HCT116 (cell line): ENCODE data around the gene FOXP1. TPM values are rescaled to one million over a fixed set of nuclear protein-coding genes. Genes with fewer than 3 reads are reported as not detected.

ENCODE experiments used
- ATAC-seq: fragments of 200-7000 bp; cut with Tn5 transposase; 2 replicates; pipeline ENCODE4 v1.9.1; 2020; ENCODE audit warnings: mild to moderate bottlenecking, moderate library complexity
- BruUV-seq: library from RNA; stranded (reverse); fragments of 400-500 nt; replicated peaks from 2 replicates; lab custom pipeline; 2021; lab: Mats Ljungman, UMichigan
- CTCF ChIA-PET: fragments of 300-600 bp; sonication (Branson Sonifier 250); formaldehyde crosslinking; loops from one replicate; lab custom pipeline; 2021; ENCODE audit warnings: antibody characterized with exemption; lab: Charles Lee
- POLR2A ChIA-PET: fragments of 300-600, 350-600 bp; sonication (Branson Sonifier 250); formaldehyde crosslinking; loops from one replicate; lab custom pipeline; 2021; ENCODE audit warnings: antibody characterized with exemption; lab: Charles Lee
- RAD21 ChIA-PET, 2 experiments: fragments of 300-600 bp; sonication (Branson Sonifier 250); formaldehyde crosslinking; loops; one replicate each; lab custom pipeline; 2023; ENCODE audit warnings: low total read pairs in 2 of 2; ENCODE audit not compliant: uncharacterized antibody in 2 of 2, unreplicated experiment in 2 of 2, low non-redundant PET in 1 of 2; lab: Charles Lee
- DNase-seq: peaks from one replicate; pipeline ENCODE4 v3.0.0-alpha.2; 2010; ENCODE audit warnings: low read depth, low spot score
- H2AFZ ChIP-seq: fragments of 200-600 bp; shearing (Covaris generic), sonication (generic); 2 replicates; pipeline ENCODE4 v1.6.1; 2017; ENCODE audit warnings: low read depth, mixed run types, mixed read lengths, antibody characterized with exemption, low read length; ENCODE audit not compliant: poor library complexity, severe bottlenecking
- H3K27ac ChIP-seq: 2 replicates; pipeline ENCODE4 v1.5.1; 2012; ENCODE audit warnings: low read depth, low read length
- H3K27me3 ChIP-seq: fragments of 200-600 bp; sonication (generic); 2 replicates; pipeline ENCODE4 v1.6.1; 2016; ENCODE audit warnings: mixed run types, low read length, mixed read lengths; ENCODE audit not compliant: insufficient read depth
- H3K36me3 ChIP-seq, 2 experiments: fragments of 200-500 bp in 1 of 2; fragments of 200-600 bp in 1 of 2; sonication (Bioruptor generic) in 1 of 2; sonication (generic) in 1 of 2; 2 replicates each; pipeline versions ENCODE4 v1.5.1 to v1.6.1; 2014 to 2016; ENCODE audit warnings: low read length in 2 of 2, inconsistent platforms in 1 of 2, mixed read lengths in 1 of 2, mixed run types in 1 of 2; ENCODE audit not compliant: insufficient read depth in 2 of 2, control insufficient read depth in 1 of 2
- H3K4me1 ChIP-seq, 2 experiments: fragments of 200-600 bp in 1 of 2; sonication (generic) in 1 of 2; 2 replicates each; pipeline versions ENCODE4 v1.5.1 to v1.6.1; 2012 to 2017; ENCODE audit warnings: low read length in 2 of 2, inconsistent platforms in 1 of 2, mild to moderate bottlenecking in 1 of 2, mixed read lengths in 1 of 2, mixed run types in 1 of 2, moderate library complexity in 1 of 2; ENCODE audit not compliant: insufficient read depth in 2 of 2, control insufficient read depth in 1 of 2
- H3K4me2 ChIP-seq: fragments of 200-600 bp; sonication (generic); 2 replicates; pipeline ENCODE4 v1.6.1; 2017; ENCODE audit warnings: mixed run types, low read length, mixed read lengths
- H3K4me3 ChIP-seq, 2 experiments: fragments of 200-600 bp in 1 of 2; sonication (generic) in 1 of 2; replicated peaks in 1 of 2; 2 replicates each; pipeline ENCODE4 v1.5.1; 2011 to 2016; ENCODE audit warnings: low read length in 2 of 2, control low read depth in 1 of 2, low read depth in 1 of 2, mild to moderate bottlenecking in 1 of 2, mixed read lengths in 1 of 2, mixed run types in 1 of 2
- H3K79me2 ChIP-seq: fragments of 200-600 bp; sonication (generic); 2 replicates; pipeline ENCODE4 v1.6.1; 2017; ENCODE audit warnings: mild to moderate bottlenecking, mixed run types, low read length, moderate library complexity, mixed read lengths; ENCODE audit not compliant: insufficient read depth
- H3K9ac ChIP-seq: fragments of 200-600 bp; sonication (generic); 2 replicates; pipeline ENCODE4 v1.6.1; 2016; ENCODE audit warnings: low read length, mixed read lengths
- H3K9me2 ChIP-seq: fragments of 200-600 bp; sonication (generic), shearing (Covaris generic); 2 replicates; pipeline ENCODE4 v1.6.1; 2017; ENCODE audit warnings: mixed run types, mild to moderate bottlenecking, moderate library complexity; ENCODE audit not compliant: insufficient read depth
- H3K9me3 ChIP-seq, 2 experiments: fragments of 200-500 bp in 1 of 2; fragments of 200-600 bp in 1 of 2; sonication (Bioruptor generic) in 1 of 2; sonication (generic) in 1 of 2; 2 replicates each; pipeline ENCODE4 v1.6.1; 2014 to 2017; ENCODE audit warnings: low read length in 2 of 2, mixed read lengths in 2 of 2, inconsistent platforms in 1 of 2, low read depth in 1 of 2, mild to moderate bottlenecking in 1 of 2, mixed run types in 1 of 2, moderate library complexity in 1 of 2; ENCODE audit not compliant: control insufficient read depth in 1 of 2, insufficient read depth in 1 of 2
- H4K20me1 ChIP-seq: fragments of 200-600 bp; sonication (generic), shearing (Covaris generic); 2 replicates; pipeline ENCODE4 v1.6.1; 2017; ENCODE audit warnings: mixed run types, mild to moderate bottlenecking, moderate library complexity; ENCODE audit not compliant: insufficient read depth
- CBX3 ChIP-seq: IDR thresholded peaks from 2 replicates; pipeline ENCODE4 v1.6.1; 2012; ENCODE audit warnings: low read depth
- EGR1 ChIP-seq: IDR thresholded peaks from 2 replicates; pipeline ENCODE4 v1.6.1; 2012; ENCODE audit warnings: low read depth
- ELF1 ChIP-seq: IDR thresholded peaks from 2 replicates; pipeline ENCODE4 v1.6.1; 2012; ENCODE audit warnings: low read depth, borderline replicate concordance
- EZH2phosphoT487 ChIP-seq: fragments of 200-600 bp; IDR thresholded peaks from 2 replicates; pipeline ENCODE4 v1.6.1; 2018; ENCODE audit warnings: antibody characterized with exemption, borderline replicate concordance
- FOSL1 ChIP-seq: IDR thresholded peaks from 2 replicates; pipeline ENCODE4 v1.6.1; 2012; ENCODE audit warnings: low read depth
- POLR2AphosphoS5 ChIP-seq: IDR thresholded peaks from 2 replicates; pipeline ENCODE4 v1.6.1; 2011; ENCODE audit warnings: mild to moderate bottlenecking, low read depth, low read length, moderate library complexity
- SIN3A ChIP-seq: IDR thresholded peaks from 2 replicates; pipeline ENCODE4 v1.6.1; 2012; ENCODE audit warnings: low read depth
- TCF7L2 ChIP-seq: IDR thresholded peaks from 2 replicates; pipeline ENCODE4 v1.7.0; 2011; ENCODE audit warnings: borderline replicate concordance, inconsistent platforms; ENCODE audit not compliant: insufficient read depth, insufficient read length; ENCODE audit errors: extremely low read depth
- YY1 ChIP-seq: IDR thresholded peaks from 2 replicates; pipeline ENCODE4 v1.6.1; 2011; ENCODE audit warnings: low read length, low read depth, moderate library complexity, mild to moderate bottlenecking; ENCODE audit not compliant: insufficient replicate concordance; ENCODE audit errors: extremely low read depth
- ZFX ChIP-seq: fragments of 450-650 bp; IDR thresholded peaks from 2 replicates; pipeline ENCODE4 v1.6.1; 2017
- ZNF274 ChIP-seq: fragments of 200-500 bp; sonication (Bioruptor generic); IDR thresholded peaks from 2 replicates; pipeline ENCODE4 v1.6.1; 2014; ENCODE audit warnings: mild to moderate bottlenecking, low read depth, low read length, inconsistent platforms
- intact Hi-C: fragments of 100-400 bp; cut with micrococcal nuclease; formaldehyde crosslinking; loops from 2 replicates; pipeline ENCODE4 v1.10.0; 2022
- total RNA-seq: library from RNA; stranded (reverse); gene quantifications from one replicate; pipeline ENCODE4 v1.2.1, GENCODE V29; 2021; ENCODE audit not compliant: unreplicated experiment
- TF ChIP-seq, protein P1 (sequence below): IDR thresholded peaks from 2 replicates; pipeline ENCODE4 v1.6.1; 2012; ENCODE audit warnings: low read depth
- TF ChIP-seq, protein P2 (sequence below): IDR thresholded peaks from 2 replicates; pipeline ENCODE4 v1.6.1; 2012

The FOXP1 gene
- total RNA-seq, 1 experiment from 2014 or later: 11.4 TPM

DNA sequence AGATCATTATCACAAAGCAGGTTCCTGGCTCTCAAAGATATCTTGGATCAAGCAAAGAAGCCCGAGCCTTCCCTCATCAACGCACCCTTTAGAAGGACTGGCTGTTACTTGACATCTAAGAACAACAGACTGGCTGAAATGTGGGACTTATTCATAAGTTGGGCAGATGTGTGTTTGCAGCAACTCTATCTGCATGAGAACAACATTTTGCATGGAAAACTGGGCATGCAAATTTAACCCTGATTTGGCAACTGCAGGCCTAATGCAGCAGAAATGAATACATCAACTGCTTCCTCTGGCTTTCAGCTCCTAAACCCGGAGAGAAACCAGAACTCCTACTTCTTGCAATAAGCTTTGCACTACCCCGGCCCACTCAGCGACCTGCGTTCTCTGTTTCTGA is 35.0 kb upstream of the FOXP1 start:
- TF ChIP-seq FOSL1: no peak
- no peak for TF ChIP-seq ZNF274
- no peak for TF ChIP-seq YY1
- TF ChIP-seq TCF7L2: no peak
- no peak for TF ChIP-seq EZH2phosphoT487
- TF ChIP-seq SIN3A: no peak
- TF ChIP-seq, protein P1, sequence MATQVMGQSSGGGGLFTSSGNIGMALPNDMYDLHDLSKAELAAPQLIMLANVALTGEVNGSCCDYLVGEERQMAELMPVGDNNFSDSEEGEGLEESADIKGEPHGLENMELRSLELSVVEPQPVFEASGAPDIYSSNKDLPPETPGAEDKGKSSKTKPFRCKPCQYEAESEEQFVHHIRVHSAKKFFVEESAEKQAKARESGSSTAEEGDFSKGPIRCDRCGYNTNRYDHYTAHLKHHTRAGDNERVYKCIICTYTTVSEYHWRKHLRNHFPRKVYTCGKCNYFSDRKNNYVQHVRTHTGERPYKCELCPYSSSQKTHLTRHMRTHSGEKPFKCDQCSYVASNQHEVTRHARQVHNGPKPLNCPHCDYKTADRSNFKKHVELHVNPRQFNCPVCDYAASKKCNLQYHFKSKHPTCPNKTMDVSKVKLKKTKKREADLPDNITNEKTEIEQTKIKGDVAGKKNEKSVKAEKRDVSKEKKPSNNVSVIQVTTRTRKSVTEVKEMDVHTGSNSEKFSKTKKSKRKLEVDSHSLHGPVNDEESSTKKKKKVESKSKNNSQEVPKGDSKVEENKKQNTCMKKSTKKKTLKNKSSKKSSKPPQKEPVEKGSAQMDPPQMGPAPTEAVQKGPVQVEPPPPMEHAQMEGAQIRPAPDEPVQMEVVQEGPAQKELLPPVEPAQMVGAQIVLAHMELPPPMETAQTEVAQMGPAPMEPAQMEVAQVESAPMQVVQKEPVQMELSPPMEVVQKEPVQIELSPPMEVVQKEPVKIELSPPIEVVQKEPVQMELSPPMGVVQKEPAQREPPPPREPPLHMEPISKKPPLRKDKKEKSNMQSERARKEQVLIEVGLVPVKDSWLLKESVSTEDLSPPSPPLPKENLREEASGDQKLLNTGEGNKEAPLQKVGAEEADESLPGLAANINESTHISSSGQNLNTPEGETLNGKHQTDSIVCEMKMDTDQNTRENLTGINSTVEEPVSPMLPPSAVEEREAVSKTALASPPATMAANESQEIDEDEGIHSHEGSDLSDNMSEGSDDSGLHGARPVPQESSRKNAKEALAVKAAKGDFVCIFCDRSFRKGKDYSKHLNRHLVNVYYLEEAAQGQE: no peak
- TF ChIP-seq ZFX: no peak
- no peak for TF ChIP-seq ELF1
- TF ChIP-seq POLR2AphosphoS5: no peak
- no peak for TF ChIP-seq CBX3
- TF ChIP-seq, protein P2, sequence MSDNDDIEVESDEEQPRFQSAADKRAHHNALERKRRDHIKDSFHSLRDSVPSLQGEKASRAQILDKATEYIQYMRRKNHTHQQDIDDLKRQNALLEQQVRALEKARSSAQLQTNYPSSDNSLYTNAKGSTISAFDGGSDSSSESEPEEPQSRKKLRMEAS: no peak
- no peak for TF ChIP-seq EGR1
- no peak for DNase-seq
- Histone ChIP-seq H3K36me3 (no peaks in the 10 kb centered on the region), H3K27me3 (peaks cover 20% of the 10 kb centered on the region), H2AFZ (no peak overlapping the region), H4K20me1 (no peaks in the 10 kb centered on the region), H3K4me3 (no peak overlapping the region), H3K27ac (no peak overlapping the region), H3K4me2 (no peak overlapping the region), H3K9me3 (no peaks in the 10 kb centered on the region), H3K4me1 (no peaks in the 10 kb centered on the region), H3K79me2 (no peaks in the 10 kb centered on the region), H3K9ac (no peak overlapping the region), H3K9me2 (no peaks in the 10 kb centered on the region)
- ChIA-PET POLR2A (no interaction called here), CTCF (no interaction called here), RAD21 (no interaction called here)
- no peak for ATAC-seq
- intact Hi-C loops: no loop called here
- no TSS peak for BruUV-seq
